SK-N-SH treated with all-trans-retinoic acid at 6 μM for 48 hours (cell line): ENCODE data around the gene ADGRG4.

ENCODE experiments used
- ARNTL ChIP-seq: fragments of 450-650 bp; formaldehyde crosslinking; IDR thresholded peaks from 2 replicates; pipeline ENCODE4 v1.5.0; 2020; ENCODE audit warnings: low read depth, mild to moderate bottlenecking, moderate library complexity, borderline replicate concordance
- PATZ1 ChIP-seq: fragments of 250-450 bp; sonication (Bioruptor Pico); IDR thresholded peaks from 2 replicates; pipeline ENCODE4 v1.8.0; 2020; ENCODE audit warnings: mild to moderate bottlenecking, moderate library complexity, borderline replicate concordance
- RARB ChIP-seq: fragments of 250-450 bp; sonication (Bioruptor Pico); IDR thresholded peaks from 2 replicates; pipeline ENCODE4 v1.8.0; 2021; ENCODE audit warnings: mild to moderate bottlenecking, moderate library complexity
- SNAI2 ChIP-seq: fragments of 250-450 bp; sonication (Bioruptor Pico); IDR thresholded peaks from 2 replicates; pipeline ENCODE4 v1.5.0; 2020; ENCODE audit warnings: mild to moderate bottlenecking, moderate library complexity
- ZFP30 ChIP-seq: fragments of 450-650 bp; formaldehyde crosslinking; IDR thresholded peaks from 2 replicates; pipeline ENCODE4 v1.5.0; 2022; ENCODE audit warnings: mild to moderate bottlenecking, moderate library complexity
- ZNF8 ChIP-seq: fragments of 450-650 bp; formaldehyde crosslinking; IDR thresholded peaks from 2 replicates; pipeline ENCODE4 v1.5.0; 2020; ENCODE audit warnings: mild to moderate bottlenecking, moderate library complexity
- TF ChIP-seq, protein P1 (sequence below): fragments of 250-450 bp; sonication (Bioruptor Pico); IDR thresholded peaks from 2 replicates; pipeline ENCODE4 v1.8.0; 2021; ENCODE audit warnings: low read depth, mild to moderate bottlenecking, moderate library complexity, borderline replicate concordance

GRCh38 chrX:136260776-136261175 lies 40.0 kb upstream of the ADGRG4 start:
- TF ChIP-seq, protein P1, sequence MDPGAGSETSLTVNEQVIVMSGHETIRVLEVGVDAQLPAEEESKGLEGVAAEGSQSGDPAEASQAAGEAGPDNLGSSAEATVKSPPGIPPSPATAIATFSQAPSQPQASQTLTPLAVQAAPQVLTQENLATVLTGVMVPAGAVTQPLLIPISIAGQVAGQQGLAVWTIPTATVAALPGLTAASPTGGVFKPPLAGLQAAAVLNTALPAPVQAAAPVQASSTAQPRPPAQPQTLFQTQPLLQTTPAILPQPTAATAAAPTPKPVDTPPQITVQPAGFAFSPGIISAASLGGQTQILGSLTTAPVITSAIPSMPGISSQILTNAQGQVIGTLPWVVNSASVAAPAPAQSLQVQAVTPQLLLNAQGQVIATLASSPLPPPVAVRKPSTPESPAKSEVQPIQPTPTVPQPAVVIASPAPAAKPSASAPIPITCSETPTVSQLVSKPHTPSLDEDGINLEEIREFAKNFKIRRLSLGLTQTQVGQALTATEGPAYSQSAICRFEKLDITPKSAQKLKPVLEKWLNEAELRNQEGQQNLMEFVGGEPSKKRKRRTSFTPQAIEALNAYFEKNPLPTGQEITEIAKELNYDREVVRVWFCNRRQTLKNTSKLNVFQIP (CRISPR knock-in tag): no peak
- TF ChIP-seq RARB: no peak
- no peak for TF ChIP-seq PATZ1 (CRISPR knock-in tag)
- TF ChIP-seq ARNTL: no peak
- TF ChIP-seq SNAI2 (CRISPR knock-in tag): no peak
- no peak for TF ChIP-seq ZFP30 (CRISPR knock-in tag)
- TF ChIP-seq ZNF8 (CRISPR knock-in tag): no peak
